Activated naive CD8-positive, alpha-beta T cell treated with anti-CD3 and anti-CD28 coated beads for 36 hours (primary cell): Measurements from ENCODE around the gene PDE4B. TPM values are rescaled to one million over a fixed set of nuclear protein-coding genes. Genes with fewer than 3 reads are reported as not detected.
"Not testable (repeated sequence)": the region's sequence is repeated elsewhere in the genome, so short reads cannot be mapped to it uniquely, and the experiment has no call there.

Source experiments
- DNase-seq: peaks from one replicate; pipeline ENCODE4 v3.0.0; 2021
- H3K27ac Mint-ChIP-seq: one replicate; pipeline ENCODE4 v1.8.0; 2022; ENCODE audit warnings: mild to moderate bottlenecking, moderate library complexity, mixed read lengths
- H3K27me3 Mint-ChIP-seq: one replicate; pipeline ENCODE4 v1.8.0; 2022; ENCODE audit warnings: mild to moderate bottlenecking, mixed read lengths
- H3K36me3 Mint-ChIP-seq: one replicate; pipeline ENCODE4 v1.8.0; 2021; ENCODE audit warnings: mild to moderate bottlenecking, mixed read lengths
- H3K4me1 Mint-ChIP-seq: one replicate; pipeline ENCODE4 v1.8.0; 2021; ENCODE audit warnings: mixed read lengths
- H3K4me3 Mint-ChIP-seq: one replicate; pipeline ENCODE4 v1.8.0; 2022; ENCODE audit warnings: mild to moderate bottlenecking, moderate library complexity, mixed read lengths
- H3K9me3 Mint-ChIP-seq: one replicate; pipeline ENCODE4 v1.8.0; 2022; ENCODE audit warnings: mixed read lengths
- total RNA-seq, 2 experiments: library from RNA; stranded (reverse); gene quantifications; one replicate each; pipeline ENCODE4 v1.2.3, GENCODE V29; 2021

Gene PDE4B
- total RNA-seq, 2 experiments from 2014 or later, result 22.3 to 24.6 TPM

GRCh38 chr1:65997693-65998092 is 205.0 kb downstream of the PDE4B start:
- Mint-ChIP-seq H3K27me3 (peaks cover 10% of the 10 kb centered on the region), H3K9me3 (no peaks in the 10 kb centered on the region), H3K4me1 (no peaks in the 10 kb centered on the region), H3K27ac (no peak overlapping the region), H3K4me3 (no peak overlapping the region), H3K36me3 (no peaks in the 10 kb centered on the region)
- DNase-seq, result no peak

- Mint-ChIP-seq H3K9me3 (no peaks in the 10 kb centered on the region), H3K27ac (no peak overlapping the region), H3K27me3 (peaks cover 10% of the 10 kb centered on the region), H3K4me1 (no peaks in the 10 kb centered on the region), H3K36me3 (no peaks in the 10 kb centered on the region), H3K4me3 (no peak overlapping the region)
- no peak for DNase-seq
These were observed 206.3 kb downstream of the PDE4B start for GRCh38 chr1:65998763-65999583.

- H3K9me3 Mint-ChIP-seq, result no peaks in the 10 kb centered on the region
- peaks cover 10% of the 10 kb centered on the region for H3K27me3 Mint-ChIP-seq
- DNase-seq, result no peak
- H3K4me3 Mint-ChIP-seq, result no peak overlapping the region
- H3K4me1 Mint-ChIP-seq, result no peaks in the 10 kb centered on the region
- no peak overlapping the region for H3K27ac Mint-ChIP-seq
- no peaks in the 10 kb centered on the region for H3K36me3 Mint-ChIP-seq
These were observed 207.4 kb downstream of the PDE4B start for GRCh38 chr1:66000033-66000637.

GRCh38 chr1:66003690-66004089 is 211.0 kb downstream of the PDE4B start:
- Mint-ChIP-seq H3K27me3 (no peaks in the 10 kb centered on the region), H3K4me1 (no peaks in the 10 kb centered on the region), H3K9me3 (no peaks in the 10 kb centered on the region), H3K4me3 (no peak overlapping the region), H3K36me3 (no peaks in the 10 kb centered on the region), H3K27ac (no peak overlapping the region)
- no peak for DNase-seq

- H3K27ac Mint-ChIP-seq, H3K4me1 Mint-ChIP-seq, H3K4me3 Mint-ChIP-seq, DNase-seq, H3K9me3 Mint-ChIP-seq, H3K27me3 Mint-ChIP-seq, H3K36me3 Mint-ChIP-seq: not testable (repeated sequence)
These were observed 213.8 kb downstream of the PDE4B start for GRCh38 chr1:66006534-66006933.

- Mint-ChIP-seq H3K4me3 (no peak overlapping the region), H3K27ac (no peak overlapping the region), H3K9me3 (no peaks in the 10 kb centered on the region), H3K4me1 (peaks cover 3% of the 10 kb centered on the region), H3K36me3 (no peaks in the 10 kb centered on the region), H3K27me3 (no peaks in the 10 kb centered on the region)
- no peak for DNase-seq
These were observed 219.6 kb downstream of the PDE4B start for GRCh38 chr1:66012106-66012784.

- Mint-ChIP-seq H3K27ac (no peak overlapping the region), H3K9me3 (no peaks in the 10 kb centered on the region), H3K27me3 (no peaks in the 10 kb centered on the region), H3K4me1 (peaks cover 3% of the 10 kb centered on the region), H3K4me3 (no peak overlapping the region), H3K36me3 (no peaks in the 10 kb centered on the region)
- no peak for DNase-seq
These were observed 220.7 kb downstream of the PDE4B start for GRCh38 chr1:66013371-66013770.

GRCh38 chr1:66022904-66023620 is 230.4 kb downstream of the PDE4B start:
- Mint-ChIP-seq H3K27ac (no peak overlapping the region), H3K27me3 (no peaks in the 10 kb centered on the region), H3K4me3 (no peak overlapping the region), H3K36me3 (no peaks in the 10 kb centered on the region), H3K4me1 (no peaks in the 10 kb centered on the region), H3K9me3 (peaks cover 9% of the 10 kb centered on the region)
- no peak for DNase-seq

- Mint-ChIP-seq H3K9me3 (peaks cover 16% of the 10 kb centered on the region), H3K27ac (no peak overlapping the region), H3K36me3 (no peaks in the 10 kb centered on the region), H3K4me3 (no peak overlapping the region), H3K27me3 (no peaks in the 10 kb centered on the region), H3K4me1 (no peaks in the 10 kb centered on the region)
- DNase-seq, result no peak
These were observed 232.5 kb downstream of the PDE4B start for GRCh38 chr1:66025188-66025587.

- Mint-ChIP-seq H3K4me1 (no peaks in the 10 kb centered on the region), H3K9me3 (peaks cover 11% of the 10 kb centered on the region), H3K27ac (no peak overlapping the region), H3K36me3 (no peaks in the 10 kb centered on the region), H3K27me3 (peaks cover 3% of the 10 kb centered on the region), H3K4me3 (no peak overlapping the region)
- DNase-seq, result no peak
These were observed 235.3 kb downstream of the PDE4B start for GRCh38 chr1:66028035-66028434.

GRCh38 chr1:66033781-66034180 is 241.1 kb downstream of the PDE4B start:
- Mint-ChIP-seq H3K36me3 (no peaks in the 10 kb centered on the region), H3K4me1 (no peaks in the 10 kb centered on the region), H3K27me3 (peaks cover 35% of the 10 kb centered on the region), H3K4me3 (no peak overlapping the region), H3K27ac (no peak overlapping the region), H3K9me3 (peaks cover 11% of the 10 kb centered on the region)
- DNase-seq, result no peak

GRCh38 chr1:66035616-66036245 is 243.0 kb downstream of the PDE4B start:
- Mint-ChIP-seq H3K4me1 (no peaks in the 10 kb centered on the region), H3K9me3 (no peaks in the 10 kb centered on the region), H3K27me3 (peaks cover 41% of the 10 kb centered on the region), H3K36me3 (no peaks in the 10 kb centered on the region), H3K4me3 (no peak overlapping the region), H3K27ac (no peak overlapping the region)
- DNase-seq, result no peak

- no peak for DNase-seq
- H3K9me3 Mint-ChIP-seq, result no peaks in the 10 kb centered on the region
- peaks cover 29% of the 10 kb centered on the region for H3K27me3 Mint-ChIP-seq
- no peaks in the 10 kb centered on the region for H3K4me1 Mint-ChIP-seq
- H3K4me3 Mint-ChIP-seq, result no peak overlapping the region
- no peak overlapping the region for H3K27ac Mint-ChIP-seq
- no peaks in the 10 kb centered on the region for H3K36me3 Mint-ChIP-seq
These were observed 249.0 kb downstream of the PDE4B start for GRCh38 chr1:66041654-66042053.

- H3K36me3 Mint-ChIP-seq, result no peaks in the 10 kb centered on the region
- H3K27ac Mint-ChIP-seq, result no peak overlapping the region
- no peak overlapping the region for H3K4me3 Mint-ChIP-seq
- peaks cover 24% of the 10 kb centered on the region for H3K27me3 Mint-ChIP-seq
- no peak for DNase-seq
- H3K9me3 Mint-ChIP-seq, result no peaks in the 10 kb centered on the region
- no peaks in the 10 kb centered on the region for H3K4me1 Mint-ChIP-seq
These were observed 250.5 kb downstream of the PDE4B start for GRCh38 chr1:66043186-66043585.

GRCh38 chr1:66044912-66045311 is 252.2 kb downstream of the PDE4B start:
- Mint-ChIP-seq H3K27me3 (peaks cover 20% of the 10 kb centered on the region), H3K27ac (no peak overlapping the region), H3K9me3 (no peaks in the 10 kb centered on the region), H3K4me1 (no peaks in the 10 kb centered on the region), H3K4me3 (no peak overlapping the region), H3K36me3 (no peaks in the 10 kb centered on the region)
- DNase-seq, result no peak
